ENCODE results near the gene SLC22A3. TPM values are rescaled to one million over a fixed set of nuclear protein-coding genes. Genes with fewer than 3 reads are reported as not detected.

The SLC22A3 gene
- total RNA-seq, 1 experiment from 2014 or later: 2.4 TPM

GRCh38 chr6:160312900-160313299 lies 35.3 kb upstream of the SLC22A3 start:
- Histone ChIP-seq H3K27me3 (replicated peaks; ENCODE audit: control insufficient read depth, insufficient read depth, low read length) (no peaks in the 10 kb centered on the region), H3K36me3 (ENCODE audit: control insufficient read depth, insufficient read depth, low read length) (no peaks in the 10 kb centered on the region), H3K4me3 (ENCODE audit: low read depth, low read length) (no peak overlapping the region), H3K9me3 (peaks cover 14% of the 10 kb centered on the region), H3K4me1 (no peaks in the 10 kb centered on the region)
- H3K4me1 Mint-ChIP-seq (ENCODE audit: low read depth, unreplicated experiment): no peaks in the 10 kb centered on the region
- H3K27ac Mint-ChIP-seq (ENCODE audit: unreplicated experiment): no peak overlapping the region
- H3K4me3 Mint-ChIP-seq (ENCODE audit: unreplicated experiment): no peak overlapping the region
- peaks cover 36% of the 10 kb centered on the region for H3K9me3 Mint-ChIP-seq (ENCODE audit: unreplicated experiment)
- no peak for DNase-seq
- CTCF ChIA-PET: no interaction called here
- no peaks in the 10 kb centered on the region for H3K36me3 Mint-ChIP-seq (ENCODE audit: insufficient read depth, unreplicated experiment)
- POLR2A ChIA-PET: no interaction called here
- BruUV-seq (replicated peaks): no TSS peak
- intact Hi-C loops (cut with micrococcal nuclease; ENCODE audit: unreplicated experiment): no loop called here
- TF ChIP-seq, protein P1, sequence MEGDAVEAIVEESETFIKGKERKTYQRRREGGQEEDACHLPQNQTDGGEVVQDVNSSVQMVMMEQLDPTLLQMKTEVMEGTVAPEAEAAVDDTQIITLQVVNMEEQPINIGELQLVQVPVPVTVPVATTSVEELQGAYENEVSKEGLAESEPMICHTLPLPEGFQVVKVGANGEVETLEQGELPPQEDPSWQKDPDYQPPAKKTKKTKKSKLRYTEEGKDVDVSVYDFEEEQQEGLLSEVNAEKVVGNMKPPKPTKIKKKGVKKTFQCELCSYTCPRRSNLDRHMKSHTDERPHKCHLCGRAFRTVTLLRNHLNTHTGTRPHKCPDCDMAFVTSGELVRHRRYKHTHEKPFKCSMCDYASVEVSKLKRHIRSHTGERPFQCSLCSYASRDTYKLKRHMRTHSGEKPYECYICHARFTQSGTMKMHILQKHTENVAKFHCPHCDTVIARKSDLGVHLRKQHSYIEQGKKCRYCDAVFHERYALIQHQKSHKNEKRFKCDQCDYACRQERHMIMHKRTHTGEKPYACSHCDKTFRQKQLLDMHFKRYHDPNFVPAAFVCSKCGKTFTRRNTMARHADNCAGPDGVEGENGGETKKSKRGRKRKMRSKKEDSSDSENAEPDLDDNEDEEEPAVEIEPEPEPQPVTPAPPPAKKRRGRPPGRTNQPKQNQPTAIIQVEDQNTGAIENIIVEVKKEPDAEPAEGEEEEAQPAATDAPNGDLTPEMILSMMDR (IDR thresholded peaks at IDR 0.05; ENCODE audit: insufficient read depth in 1 of 2, low read depth in 1 of 2, low read length in 1 of 2, severe bottlenecking in 1 of 2, unreplicated experiment in 1 of 2): no peak
- H3K27me3 Mint-ChIP-seq (ENCODE audit: insufficient read depth, unreplicated experiment): peaks cover 4% of the 10 kb centered on the region

DNA sequence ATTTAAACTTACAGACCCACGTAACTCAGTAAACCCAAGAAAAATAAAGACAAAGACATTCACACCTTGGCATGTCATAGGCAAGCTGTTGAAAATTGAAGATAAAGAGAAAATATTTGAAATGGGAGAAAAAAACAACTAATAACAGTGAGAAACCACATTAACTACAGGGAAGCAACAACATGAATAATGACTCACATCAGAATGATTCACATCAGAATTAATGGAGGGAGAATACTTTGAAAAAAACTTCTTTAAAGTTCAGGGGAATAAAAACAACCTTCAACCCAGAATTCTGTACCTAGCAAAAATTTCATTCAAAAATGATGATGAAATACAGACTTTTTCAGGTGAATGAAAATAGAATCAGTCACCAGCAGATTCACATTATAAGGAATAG lies 32.9 kb upstream of the SLC22A3 start:
- DNase-seq: no peak
- no peaks in the 10 kb centered on the region for H3K27me3 ChIP-seq (replicated peaks; ENCODE audit: control insufficient read depth, insufficient read depth, low read length)
- no peaks in the 10 kb centered on the region for H3K4me1 ChIP-seq
- ChIA-PET POLR2A (no interaction called here), CTCF (no interaction called here)
- H3K36me3 Mint-ChIP-seq (ENCODE audit: insufficient read depth, unreplicated experiment): no peaks in the 10 kb centered on the region
- H3K4me3 Mint-ChIP-seq (ENCODE audit: unreplicated experiment): no peak overlapping the region
- H3K4me1 Mint-ChIP-seq (ENCODE audit: low read depth, unreplicated experiment): no peaks in the 10 kb centered on the region
- peaks cover 4% of the 10 kb centered on the region for H3K27me3 Mint-ChIP-seq (ENCODE audit: insufficient read depth, unreplicated experiment)
- no peak overlapping the region for H3K27ac Mint-ChIP-seq (ENCODE audit: unreplicated experiment)
- peaks cover 6% of the 10 kb centered on the region; the same call in 1 of the 2 replicates for H3K9me3 ChIP-seq
- H3K36me3 ChIP-seq (ENCODE audit: control insufficient read depth, insufficient read depth, low read length): no peaks in the 10 kb centered on the region
- TF ChIP-seq, protein P1 (IDR thresholded peaks at IDR 0.05; ENCODE audit: insufficient read depth in 1 of 2, low read depth in 1 of 2, low read length in 1 of 2, severe bottlenecking in 1 of 2, unreplicated experiment in 1 of 2): no peak
- peaks cover 30% of the 10 kb centered on the region for H3K9me3 Mint-ChIP-seq (ENCODE audit: unreplicated experiment)
- no peak overlapping the region for H3K4me3 ChIP-seq (ENCODE audit: low read depth, low read length)
- no TSS peak for BruUV-seq (replicated peaks)
- intact Hi-C loops (cut with micrococcal nuclease; ENCODE audit: unreplicated experiment): no loop called here

GRCh38 chr6:160316261-160316660 lies 31.9 kb upstream of the SLC22A3 start:
- intact Hi-C loops (cut with micrococcal nuclease; ENCODE audit: unreplicated experiment): no loop called here
- no peaks in the 10 kb centered on the region for H3K27me3 ChIP-seq (replicated peaks; ENCODE audit: control insufficient read depth, insufficient read depth, low read length)
- POLR2A ChIA-PET: no interaction called here
- no peaks in the 10 kb centered on the region for H3K4me1 ChIP-seq
- no peak overlapping the region for H3K27ac Mint-ChIP-seq (ENCODE audit: unreplicated experiment)
- no peak overlapping the region for H3K4me3 ChIP-seq (ENCODE audit: low read depth, low read length)
- H3K36me3 ChIP-seq (ENCODE audit: control insufficient read depth, insufficient read depth, low read length): no peaks in the 10 kb centered on the region
- TF ChIP-seq, protein P1 (IDR thresholded peaks at IDR 0.05; ENCODE audit: insufficient read depth in 1 of 2, low read depth in 1 of 2, low read length in 1 of 2, severe bottlenecking in 1 of 2, unreplicated experiment in 1 of 2): no peak
- peaks cover 6% of the 10 kb centered on the region; the same call in 1 of the 2 replicates for H3K9me3 ChIP-seq
- no peak for DNase-seq
- H3K27me3 Mint-ChIP-seq (ENCODE audit: insufficient read depth, unreplicated experiment): peaks cover 4% of the 10 kb centered on the region
- H3K4me3 Mint-ChIP-seq (ENCODE audit: unreplicated experiment): no peak overlapping the region
- H3K9me3 Mint-ChIP-seq (ENCODE audit: unreplicated experiment): peaks cover 24% of the 10 kb centered on the region
- BruUV-seq (replicated peaks): no TSS peak
- no peaks in the 10 kb centered on the region for H3K36me3 Mint-ChIP-seq (ENCODE audit: insufficient read depth, unreplicated experiment)
- CTCF ChIA-PET: no interaction called here
- H3K4me1 Mint-ChIP-seq (ENCODE audit: low read depth, unreplicated experiment): no peaks in the 10 kb centered on the region
